HEK293T (cell line): ENCODE measurements around the gene FADD.

Experiments used
- FOXA1 ChIP-seq: fragments of 450-650 bp; IDR thresholded peaks from 2 replicates; pipeline ENCODE4 v1.6.1; 2016; ENCODE audit warnings: mild to moderate bottlenecking
- NFRKB ChIP-seq: fragments of 450-650 bp; IDR thresholded peaks from 2 replicates; pipeline ENCODE4 v1.6.1; 2016; ENCODE audit warnings: mild to moderate bottlenecking, moderate library complexity
- SP1 ChIP-seq: fragments of 450-650 bp; IDR thresholded peaks from 2 replicates; pipeline ENCODE4 v1.6.1; 2017

- TF ChIP-seq NFRKB (no peak), SP1 (no peak), FOXA1 (no peak)
These were observed 41.6 kb downstream of the FADD start for GRCh38 chr11:70244698-70245097.
